GM20000 (cell line): ENCODE measurements around the gene PAPLN.

Experiments
- DNase-seq: peaks from one replicate; pipeline ENCODE4 v3.0.0; 2012; ENCODE audit warnings: low spot score
- TF ChIP-seq, protein P1 (sequence below): IDR thresholded peaks from 2 replicates; pipeline ENCODE4 v1.5.1; 2012; ENCODE audit warnings: mild to moderate bottlenecking, control low read depth; ENCODE audit errors: extremely low read depth, missing control alignments

Gene PAPLN

DNA sequence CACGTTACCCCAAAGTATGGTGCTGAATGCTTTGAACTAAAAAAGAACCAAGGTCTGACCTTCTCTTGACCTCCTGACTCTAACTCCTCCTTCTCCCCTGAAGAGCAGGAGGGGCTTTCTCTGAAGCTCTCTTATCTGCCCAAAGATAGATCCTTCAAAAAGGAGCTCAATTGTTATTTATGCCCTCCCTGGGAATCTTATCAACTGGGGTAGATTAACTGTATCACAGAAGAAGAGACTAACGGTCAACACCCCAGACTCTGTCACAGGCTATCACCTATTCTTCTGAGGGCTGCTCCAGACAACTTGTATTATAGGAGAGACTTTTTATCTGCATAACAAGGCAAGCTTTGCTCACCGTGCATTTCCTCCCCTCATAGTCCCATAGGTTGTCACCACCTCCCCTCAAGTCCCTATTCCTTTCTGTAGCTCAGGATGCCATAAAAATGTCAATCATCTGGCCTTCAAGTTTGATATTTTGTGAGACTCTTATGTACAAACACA, 86.6 kb downstream of the PAPLN start:
- DNase-seq: no peak
- TF ChIP-seq, protein P1, sequence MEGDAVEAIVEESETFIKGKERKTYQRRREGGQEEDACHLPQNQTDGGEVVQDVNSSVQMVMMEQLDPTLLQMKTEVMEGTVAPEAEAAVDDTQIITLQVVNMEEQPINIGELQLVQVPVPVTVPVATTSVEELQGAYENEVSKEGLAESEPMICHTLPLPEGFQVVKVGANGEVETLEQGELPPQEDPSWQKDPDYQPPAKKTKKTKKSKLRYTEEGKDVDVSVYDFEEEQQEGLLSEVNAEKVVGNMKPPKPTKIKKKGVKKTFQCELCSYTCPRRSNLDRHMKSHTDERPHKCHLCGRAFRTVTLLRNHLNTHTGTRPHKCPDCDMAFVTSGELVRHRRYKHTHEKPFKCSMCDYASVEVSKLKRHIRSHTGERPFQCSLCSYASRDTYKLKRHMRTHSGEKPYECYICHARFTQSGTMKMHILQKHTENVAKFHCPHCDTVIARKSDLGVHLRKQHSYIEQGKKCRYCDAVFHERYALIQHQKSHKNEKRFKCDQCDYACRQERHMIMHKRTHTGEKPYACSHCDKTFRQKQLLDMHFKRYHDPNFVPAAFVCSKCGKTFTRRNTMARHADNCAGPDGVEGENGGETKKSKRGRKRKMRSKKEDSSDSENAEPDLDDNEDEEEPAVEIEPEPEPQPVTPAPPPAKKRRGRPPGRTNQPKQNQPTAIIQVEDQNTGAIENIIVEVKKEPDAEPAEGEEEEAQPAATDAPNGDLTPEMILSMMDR: no peak
